ENCODE results near the gene RBL1.

RBL1 gene

GRCh38 chr20:36950414-36951197, 145.2 kb downstream of the RBL1 start:
- DNase-seq = peak; percentile 47
